HG02870 (cell line): ENCODE data around the gene PPIB.
"Not testable (repeated sequence)": the region's sequence is repeated elsewhere in the genome, so short reads cannot be mapped to it uniquely, and the experiment has no call there.

ENCODE experiments used
- ATAC-seq: cut with Tn5 transposase; IDR thresholded peaks from one replicate; pipeline ENCODE4 v1.9.1; 2021; ENCODE audit warnings: mild to moderate bottlenecking, moderate library complexity; ENCODE audit not compliant: unreplicated experiment

PPIB gene

GRCh38 chr15:64110950-64111678, 51.7 kb downstream of the PPIB start:
- ATAC-seq = no peak

GRCh38 chr15:64110108-64110701, 52.6 kb downstream of the PPIB start:
- not testable (repeated sequence) for ATAC-seq

GRCh38 chr15:64107337-64107736, 55.5 kb downstream of the PPIB start:
- ATAC-seq = no peak
